HEK293 (cell line): ENCODE data around the gene PIK3R2.

Experiments
- CTCF ChIA-PET: fragments of 350-600 bp; formaldehyde crosslinking; extraction: SDS; loops from one replicate; lab custom pipeline; 2021; ENCODE audit warnings: antibody characterized with exemption; lab: Yijun Ruan, JAX
- POLR2A ChIA-PET: fragments of 300-600 bp; formaldehyde crosslinking; extraction: SDS; loops from one replicate; lab custom pipeline; 2020; ENCODE audit warnings: antibody characterized with exemption, inconsistent platforms; lab: Yijun Ruan, JAX
- H3K27ac ChIP-seq: fragments of 200-500 bp; sonication (Bioruptor generic); 2 replicates; pipeline ENCODE4 v1.5.1; 2014; ENCODE audit warnings: low read depth, low read length, control low read depth, inconsistent platforms; ENCODE audit errors: extremely low read depth
- H3K36me3 ChIP-seq, 2 experiments: fragments of 200-500 bp in 1 of 2; sonication (Bioruptor generic) in 1 of 2; 1 replicate in 1 of 2; 2 replicates in 1 of 2; pipeline ENCODE4 v1.5.1; 2014 to 2017; ENCODE audit warnings: inconsistent platforms in 2 of 2, low read length in 2 of 2; ENCODE audit not compliant: control insufficient read depth in 2 of 2, insufficient read depth in 1 of 2
- H3K4me1 ChIP-seq: fragments of 200-500 bp; sonication (Bioruptor generic); 2 replicates; pipeline ENCODE4 v1.5.1; 2014; ENCODE audit warnings: mild to moderate bottlenecking, low read length, inconsistent platforms; ENCODE audit not compliant: control insufficient read depth, insufficient read depth
- H3K4me3 ChIP-seq: 2 replicates; pipeline ENCODE4 v1.5.1; 2011; ENCODE audit warnings: low read depth, mild to moderate bottlenecking, control low read depth, low read length, moderate library complexity
- H3K9me3 ChIP-seq: fragments of 200-500 bp; sonication (Bioruptor generic); 2 replicates; pipeline ENCODE4 v1.5.1; 2014; ENCODE audit warnings: low read depth, low read length, inconsistent platforms; ENCODE audit not compliant: control insufficient read depth, insufficient read depth
- AEBP2 ChIP-seq: fragments of 450-650 bp; formaldehyde crosslinking; IDR thresholded peaks from 2 replicates; pipeline ENCODE4 v1.5.1; 2016; ENCODE audit warnings: missing biosample characterization, missing genetic modification characterization, borderline replicate concordance
- EGR2 ChIP-seq: fragments of 450-650 bp; formaldehyde crosslinking; IDR thresholded peaks from 2 replicates; pipeline ENCODE4 v1.5.1; 2016; ENCODE audit warnings: low read depth, missing biosample characterization, missing genetic modification characterization
- GLIS2 ChIP-seq: fragments of 450-650 bp; formaldehyde crosslinking; IDR thresholded peaks from 2 replicates; pipeline ENCODE4 v1.5.1; 2016; ENCODE audit warnings: missing biosample characterization, missing genetic modification characterization
- KLF1 ChIP-seq: fragments of 450-650 bp; formaldehyde crosslinking; IDR thresholded peaks from 2 replicates; pipeline ENCODE4 v1.5.1; 2016; ENCODE audit warnings: missing biosample characterization, missing genetic modification characterization
- KLF8 ChIP-seq: fragments of 450-650 bp; formaldehyde crosslinking; IDR thresholded peaks from 2 replicates; pipeline ENCODE4 v1.5.1; 2016; ENCODE audit warnings: missing biosample characterization, missing genetic modification characterization
- PBX3 ChIP-seq: sonication (generic); formaldehyde crosslinking; IDR thresholded peaks from 2 replicates; pipeline ENCODE4 v1.8.1; 2022; ENCODE audit warnings: mild to moderate bottlenecking, moderate library complexity, missing genetic modification reagents
- REPIN1 ChIP-seq: fragments of 450-650 bp; formaldehyde crosslinking; IDR thresholded peaks from 2 replicates; pipeline ENCODE4 v1.5.1; 2017; ENCODE audit warnings: missing biosample characterization, missing genetic modification characterization, low read depth
- SP2 ChIP-seq: fragments of 450-650 bp; formaldehyde crosslinking; IDR thresholded peaks from 2 replicates; pipeline ENCODE4 v1.5.1; 2016; ENCODE audit warnings: missing biosample characterization, missing genetic modification characterization
- SP7 ChIP-seq: fragments of 450-650 bp; formaldehyde crosslinking; IDR thresholded peaks from 2 replicates; pipeline ENCODE4 v1.5.1; 2016; ENCODE audit warnings: missing biosample characterization, missing genetic modification characterization
- ZBTB20 ChIP-seq: fragments of 450-650 bp; formaldehyde crosslinking; IDR thresholded peaks from 2 replicates; pipeline ENCODE4 v1.5.1; 2016; ENCODE audit warnings: missing biosample characterization, missing genetic modification characterization
- ZBTB48 ChIP-seq: fragments of 450-650 bp; formaldehyde crosslinking; IDR thresholded peaks from 2 replicates; pipeline ENCODE4 v1.5.1; 2016; ENCODE audit warnings: missing biosample characterization, missing genetic modification characterization
- ZFHX2 ChIP-seq: fragments of 450-650 bp; formaldehyde crosslinking; conservative IDR thresholded peaks from 2 replicates; pipeline ENCODE4 v1.5.1; 2016; ENCODE audit warnings: missing biosample characterization, missing genetic modification characterization
- ZFP3 ChIP-seq: fragments of 450-650 bp; formaldehyde crosslinking; IDR thresholded peaks from 2 replicates; pipeline ENCODE4 v1.5.1; 2016; ENCODE audit warnings: low read depth, missing biosample characterization, missing genetic modification characterization
- ZNF18 ChIP-seq: fragments of 450-650 bp; formaldehyde crosslinking; IDR thresholded peaks from 2 replicates; pipeline ENCODE4 v1.5.1; 2016; ENCODE audit warnings: missing biosample characterization, missing genetic modification characterization
- ZNF324 ChIP-seq: fragments of 450-650 bp; formaldehyde crosslinking; IDR thresholded peaks from 2 replicates; pipeline ENCODE4 v1.5.1; 2016; ENCODE audit warnings: missing biosample characterization, missing genetic modification characterization
- ZNF585B ChIP-seq: fragments of 450-650 bp; formaldehyde crosslinking; IDR thresholded peaks from 2 replicates; pipeline ENCODE4 v1.5.1; 2016; ENCODE audit warnings: missing biosample characterization, missing genetic modification characterization
- ZNF596 ChIP-seq: fragments of 450-650 bp; IDR thresholded peaks from 2 replicates; pipeline ENCODE4 v1.5.0; 2018; ENCODE audit warnings: missing biosample characterization, mild to moderate bottlenecking, missing genetic modification characterization, moderate library complexity
- ZNF629 ChIP-seq: fragments of 450-650 bp; formaldehyde crosslinking; IDR thresholded peaks from 2 replicates; pipeline ENCODE4 v1.5.1; 2017; ENCODE audit warnings: missing biosample characterization, missing genetic modification characterization
- ZSCAN23 ChIP-seq: fragments of 450-650 bp; formaldehyde crosslinking; IDR thresholded peaks from 2 replicates; pipeline ENCODE4 v1.5.1; 2016; ENCODE audit warnings: missing biosample characterization, missing genetic modification characterization
- TF ChIP-seq, protein P1 (sequence below): fragments of 450-650 bp; formaldehyde crosslinking; IDR thresholded peaks from 2 replicates; pipeline ENCODE4 v1.5.1; 2017; ENCODE audit warnings: missing biosample characterization, missing genetic modification characterization
- TF ChIP-seq, protein P2 (sequence below): fragments of 450-650 bp; formaldehyde crosslinking; IDR thresholded peaks from 2 replicates; pipeline ENCODE4 v1.5.1; 2016; ENCODE audit warnings: missing biosample characterization, missing genetic modification characterization
- TF ChIP-seq, protein P3 (sequence below): fragments of 450-650 bp; formaldehyde crosslinking; IDR thresholded peaks from 2 replicates; pipeline ENCODE4 v1.5.1; 2016; ENCODE audit warnings: missing biosample characterization, missing genetic modification characterization

Gene PIK3R2

GRCh38 chr19:18160971-18161635 lies 8.1 kb downstream of the PIK3R2 start (continued):
- TF ChIP-seq ZBTB20 (tag by site-specific recombination) (0 out of 2 replicates have a peak, but pooled peaks have one; percentile 27), KLF1 (tag by site-specific recombination) (0 out of 2 replicates have a peak, but pooled peaks have one; percentile 14), ZBTB48 (tag by site-specific recombination) (peak; percentile 56; the same call in 1 of the 2 replicates)

DNA sequence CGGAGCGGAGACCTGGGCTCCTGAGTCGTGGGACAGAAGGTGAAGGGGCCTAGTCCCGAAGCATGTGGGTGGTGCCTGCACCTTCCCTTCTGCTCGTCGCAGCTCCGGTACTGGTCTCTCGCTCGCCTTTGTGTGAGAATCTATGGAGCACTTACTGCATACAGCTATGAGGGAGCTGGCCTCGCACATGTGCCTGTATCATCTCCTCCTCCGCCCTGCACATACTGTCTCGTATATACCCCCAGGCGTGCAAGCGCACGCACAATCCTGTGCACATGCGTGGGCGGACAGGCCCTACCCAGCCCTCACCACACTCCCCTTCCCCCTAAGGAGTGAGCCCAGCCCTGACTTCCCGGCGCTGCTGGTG lies 8.7 kb downstream of the PIK3R2 start:
- Histone ChIP-seq H3K4me3 (no peak overlapping the region), H3K4me1 (peaks cover 11% of the 10 kb centered on the region), H3K9me3 (no peaks in the 10 kb centered on the region), H3K36me3 (peaks cover 21 to 49% of the 10 kb centered on the region in 2 experiments; a peak in 2 of 3 replicates), H3K27ac (no peak overlapping the region)
- peak; percentile 3; the same call in 1 of the 2 replicates for TF ChIP-seq KLF8
- TF ChIP-seq KLF1 (tag by site-specific recombination) = peak; percentile 4; the same call in 1 of the 2 replicates
- peak; percentile 44; the same call in 1 of the 2 replicates for TF ChIP-seq EGR2 (tag by site-specific recombination)
- TF ChIP-seq PBX3 = no peak
- TF ChIP-seq ZFP3 (tag by site-specific recombination) = no peak
- peak; percentile 59 for TF ChIP-seq ZFHX2
- no peak for TF ChIP-seq GLIS2 (tag by site-specific recombination)
- peak; percentile 14; the same call in 1 of the 2 replicates for TF ChIP-seq SP2 (tag by site-specific recombination)
- POLR2A ChIA-PET = interaction anchor here (1.2 kb wide), 1 partner anchor 31 kb away, joined by 3 read pairs; the partner anchor contains the start of gene MPV17L2
- CTCF ChIA-PET = interaction anchor here (0.6 to 2.7 kb wide), 17 partner anchors 9 to 1023 kb away, joined by 3 to 14 read pairs (median 5); partner anchors contain the start of gene PIK3R2

DNA sequence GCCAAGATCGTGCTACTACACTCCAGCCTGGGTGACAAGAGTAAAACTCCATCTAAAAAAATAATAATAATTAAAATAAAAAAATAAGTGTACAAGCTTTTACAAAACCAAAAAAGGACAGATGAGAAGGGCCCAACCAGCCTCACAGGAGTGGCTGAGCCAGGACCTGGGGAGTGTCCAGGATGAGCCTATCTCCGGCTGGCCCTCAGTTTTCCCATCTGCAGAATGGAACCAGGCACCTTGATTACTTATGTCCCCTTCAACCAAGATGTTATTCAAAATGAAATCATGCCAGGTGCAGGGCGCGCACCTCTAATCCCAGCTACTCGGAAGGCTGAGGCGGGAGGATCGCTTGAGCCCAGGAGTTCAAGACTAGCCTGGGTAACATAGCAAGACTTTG lies 11.1 kb downstream of the PIK3R2 start:
- Histone ChIP-seq H3K4me1 (no peaks in the 10 kb centered on the region), H3K4me3 (no peak overlapping the region)
- POLR2A ChIA-PET = no interaction called here
- TF ChIP-seq, protein P1, sequence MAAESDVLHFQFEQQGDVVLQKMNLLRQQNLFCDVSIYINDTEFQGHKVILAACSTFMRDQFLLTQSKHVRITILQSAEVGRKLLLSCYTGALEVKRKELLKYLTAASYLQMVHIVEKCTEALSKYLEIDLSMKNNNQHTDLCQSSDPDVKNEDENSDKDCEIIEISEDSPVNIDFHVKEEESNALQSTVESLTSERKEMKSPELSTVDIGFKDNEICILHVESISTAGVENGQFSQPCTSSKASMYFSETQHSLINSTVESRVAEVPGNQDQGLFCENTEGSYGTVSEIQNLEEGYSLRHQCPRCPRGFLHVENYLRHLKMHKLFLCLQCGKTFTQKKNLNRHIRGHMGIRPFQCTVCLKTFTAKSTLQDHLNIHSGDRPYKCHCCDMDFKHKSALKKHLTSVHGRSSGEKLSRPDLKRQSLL = no peak
- TF ChIP-seq, protein P2, sequence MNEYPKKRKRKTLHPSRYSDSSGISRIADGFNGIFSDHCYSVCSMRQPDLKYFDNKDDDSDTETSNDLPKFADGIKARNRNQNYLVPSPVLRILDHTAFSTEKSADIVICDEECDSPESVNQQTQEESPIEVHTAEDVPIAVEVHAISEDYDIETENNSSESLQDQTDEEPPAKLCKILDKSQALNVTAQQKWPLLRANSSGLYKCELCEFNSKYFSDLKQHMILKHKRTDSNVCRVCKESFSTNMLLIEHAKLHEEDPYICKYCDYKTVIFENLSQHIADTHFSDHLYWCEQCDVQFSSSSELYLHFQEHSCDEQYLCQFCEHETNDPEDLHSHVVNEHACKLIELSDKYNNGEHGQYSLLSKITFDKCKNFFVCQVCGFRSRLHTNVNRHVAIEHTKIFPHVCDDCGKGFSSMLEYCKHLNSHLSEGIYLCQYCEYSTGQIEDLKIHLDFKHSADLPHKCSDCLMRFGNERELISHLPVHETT (tag by site-specific recombination) = no peak
- TF ChIP-seq REPIN1 (tag by site-specific recombination) = no peak
- TF ChIP-seq ZNF629 (tag by site-specific recombination) = no peak
- no peak for TF ChIP-seq ZNF18 (tag by site-specific recombination)
- TF ChIP-seq ZNF324 (tag by site-specific recombination) = no peak
- no peak for TF ChIP-seq ZNF585B (tag by site-specific recombination)
- no peak for TF ChIP-seq SP7
- no peak for TF ChIP-seq AEBP2
- TF ChIP-seq ZSCAN23 (tag by site-specific recombination) = no peak
- TF ChIP-seq, protein P3, sequence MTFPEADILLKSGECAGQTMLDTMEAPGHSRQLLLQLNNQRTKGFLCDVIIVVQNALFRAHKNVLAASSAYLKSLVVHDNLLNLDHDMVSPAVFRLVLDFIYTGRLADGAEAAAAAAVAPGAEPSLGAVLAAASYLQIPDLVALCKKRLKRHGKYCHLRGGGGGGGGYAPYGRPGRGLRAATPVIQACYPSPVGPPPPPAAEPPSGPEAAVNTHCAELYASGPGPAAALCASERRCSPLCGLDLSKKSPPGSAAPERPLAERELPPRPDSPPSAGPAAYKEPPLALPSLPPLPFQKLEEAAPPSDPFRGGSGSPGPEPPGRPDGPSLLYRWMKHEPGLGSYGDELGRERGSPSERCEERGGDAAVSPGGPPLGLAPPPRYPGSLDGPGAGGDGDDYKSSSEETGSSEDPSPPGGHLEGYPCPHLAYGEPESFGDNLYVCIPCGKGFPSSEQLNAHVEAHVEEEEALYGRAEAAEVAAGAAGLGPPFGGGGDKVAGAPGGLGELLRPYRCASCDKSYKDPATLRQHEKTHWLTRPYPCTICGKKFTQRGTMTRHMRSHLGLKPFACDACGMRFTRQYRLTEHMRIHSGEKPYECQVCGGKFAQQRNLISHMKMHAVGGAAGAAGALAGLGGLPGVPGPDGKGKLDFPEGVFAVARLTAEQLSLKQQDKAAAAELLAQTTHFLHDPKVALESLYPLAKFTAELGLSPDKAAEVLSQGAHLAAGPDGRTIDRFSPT = no peak
- no peak for TF ChIP-seq ZNF596 (tag by site-specific recombination)
- TF ChIP-seq, all 188 proteins: peak for 0
- H3K27ac ChIP-seq = no peak overlapping the region
- H3K9me3 ChIP-seq = no peaks in the 10 kb centered on the region
- peaks cover 21 to 69% of the 10 kb centered on the region in 2 experiments; a peak in 2 of 3 replicates for H3K36me3 ChIP-seq
- CTCF ChIA-PET = interaction anchor here (0.6 to 7.2 kb wide), 5 partner anchors 20 to 88 kb away, joined by 4 to 83 read pairs (median 4); no protein-coding TSS in a partner anchor
